ENCODE results near the gene MRTFB.
"Not testable (repeated sequence)": the region's sequence is repeated elsewhere in the genome, so short reads cannot be mapped to it uniquely, and the experiment has no call there.

MRTFB gene, protein sequence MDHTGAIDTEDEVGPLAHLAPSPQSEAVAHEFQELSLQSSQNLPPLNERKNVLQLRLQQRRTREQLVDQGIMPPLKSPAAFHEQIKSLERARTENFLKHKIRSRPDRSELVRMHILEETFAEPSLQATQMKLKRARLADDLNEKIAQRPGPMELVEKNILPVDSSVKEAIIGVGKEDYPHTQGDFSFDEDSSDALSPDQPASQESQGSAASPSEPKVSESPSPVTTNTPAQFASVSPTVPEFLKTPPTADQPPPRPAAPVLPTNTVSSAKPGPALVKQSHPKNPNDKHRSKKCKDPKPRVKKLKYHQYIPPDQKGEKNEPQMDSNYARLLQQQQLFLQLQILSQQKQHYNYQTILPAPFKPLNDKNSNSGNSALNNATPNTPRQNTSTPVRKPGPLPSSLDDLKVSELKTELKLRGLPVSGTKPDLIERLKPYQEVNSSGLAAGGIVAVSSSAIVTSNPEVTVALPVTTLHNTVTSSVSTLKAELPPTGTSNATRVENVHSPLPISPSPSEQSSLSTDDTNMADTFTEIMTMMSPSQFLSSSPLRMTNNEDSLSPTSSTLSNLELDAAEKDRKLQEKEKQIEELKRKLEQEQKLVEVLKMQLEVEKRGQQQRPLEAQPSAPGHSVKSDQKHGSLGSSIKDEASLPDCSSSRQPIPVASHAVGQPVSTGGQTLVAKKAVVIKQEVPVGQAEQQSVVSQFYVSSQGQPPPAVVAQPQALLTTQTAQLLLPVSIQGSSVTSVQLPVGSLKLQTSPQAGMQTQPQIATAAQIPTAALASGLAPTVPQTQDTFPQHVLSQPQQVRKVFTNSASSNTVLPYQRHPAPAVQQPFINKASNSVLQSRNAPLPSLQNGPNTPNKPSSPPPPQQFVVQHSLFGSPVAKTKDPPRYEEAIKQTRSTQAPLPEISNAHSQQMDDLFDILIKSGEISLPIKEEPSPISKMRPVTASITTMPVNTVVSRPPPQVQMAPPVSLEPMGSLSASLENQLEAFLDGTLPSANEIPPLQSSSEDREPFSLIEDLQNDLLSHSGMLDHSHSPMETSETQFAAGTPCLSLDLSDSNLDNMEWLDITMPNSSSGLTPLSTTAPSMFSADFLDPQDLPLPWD

GRCh38 chr16:14070877-14071575 lies at the start of gene MRTFB:
Gene MRTFB, plus strand, starts transcription at chr16:14071319. Its CDS starts 69,288 bp downstream, at chr16:14140607.
- peak; percentile 61 for DNase-seq (ENCODE audit: low spot score)

GRCh38 chr16:14023526-14023925 lies 47.6 kb upstream of the MRTFB start:
- DNase-seq (ENCODE audit: low spot score): not testable (repeated sequence)

- no peak for DNase-seq (ENCODE audit: low spot score)
Measured at GRCh38 chr16:14024283-14024682, 46.8 kb upstream of the MRTFB start.

DNA sequence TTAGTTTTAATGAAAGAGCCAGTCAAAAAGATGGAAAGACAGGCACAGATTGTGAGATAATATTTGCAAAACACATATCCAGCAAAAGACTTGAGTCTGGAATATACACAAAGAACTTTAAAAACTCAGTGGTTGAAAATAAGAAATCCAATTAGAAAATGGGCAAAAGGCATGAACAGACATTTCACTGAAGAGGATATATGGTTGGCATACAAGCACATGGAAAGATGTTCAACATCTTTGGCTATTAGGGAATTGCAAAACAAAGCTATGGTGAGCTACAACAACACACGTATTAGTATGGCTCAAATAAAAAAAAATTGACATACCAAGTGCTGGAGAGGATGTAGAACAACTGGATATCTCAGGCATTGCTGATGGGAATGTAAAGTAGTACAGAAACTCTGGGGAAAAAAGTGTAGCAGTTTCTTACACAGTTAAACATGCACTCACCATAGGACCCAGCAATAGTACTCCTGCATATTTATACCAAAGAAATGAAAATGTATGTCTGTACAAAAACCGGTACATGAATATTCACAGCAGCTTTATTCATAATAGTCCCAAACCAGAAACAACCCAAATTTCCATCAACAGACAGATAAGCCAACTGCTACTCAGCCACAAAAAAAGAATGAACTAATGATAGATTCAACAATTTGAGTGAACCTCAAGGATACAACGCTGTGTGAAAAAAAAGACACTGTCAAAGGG lies 44.4 kb upstream of the MRTFB start:
- no peak for DNase-seq (ENCODE audit: low spot score)

DNA sequence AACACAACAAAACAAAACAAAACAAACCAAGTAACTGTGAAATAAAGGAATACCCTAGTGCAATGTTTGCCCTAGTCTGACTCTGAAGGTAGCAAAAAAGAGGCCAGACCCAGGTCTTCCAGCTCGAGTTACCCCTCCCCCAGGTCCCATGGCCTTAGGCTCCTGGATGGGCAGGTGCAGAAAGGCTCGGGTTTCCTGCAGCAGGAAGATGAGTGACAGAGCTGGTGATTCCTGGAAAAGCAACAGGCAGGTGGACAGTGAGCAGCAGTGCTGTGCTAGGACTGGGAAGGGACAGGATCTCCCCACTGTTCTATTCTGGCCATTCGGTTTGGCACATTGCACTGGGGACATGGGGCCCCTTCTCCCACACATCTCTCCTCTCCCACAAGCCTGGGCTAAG lies 42.9 kb upstream of the MRTFB start:
- no peak for DNase-seq (ENCODE audit: low spot score)

DNA sequence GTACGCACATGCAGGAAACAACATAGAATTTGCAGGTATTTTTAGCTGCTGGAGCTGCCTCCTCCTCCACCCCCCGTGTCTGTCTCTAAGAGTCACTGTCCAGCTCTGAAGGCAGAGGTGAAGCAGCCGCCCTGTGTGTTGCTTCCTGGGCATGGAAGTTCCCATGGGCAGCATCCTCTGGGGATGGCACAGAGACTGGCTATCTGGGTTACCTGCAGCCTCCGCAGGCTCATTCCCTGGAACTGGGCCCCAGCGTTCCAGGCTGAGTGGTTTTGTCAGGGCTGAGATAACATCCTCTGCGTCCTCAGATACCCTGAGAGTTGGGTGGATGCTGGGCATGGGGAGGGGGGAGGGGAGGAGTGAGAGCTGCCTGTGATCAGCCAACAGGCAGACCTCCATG lies 41.5 kb upstream of the MRTFB start:
- DNase-seq (ENCODE audit: low spot score): no peak

DNA sequence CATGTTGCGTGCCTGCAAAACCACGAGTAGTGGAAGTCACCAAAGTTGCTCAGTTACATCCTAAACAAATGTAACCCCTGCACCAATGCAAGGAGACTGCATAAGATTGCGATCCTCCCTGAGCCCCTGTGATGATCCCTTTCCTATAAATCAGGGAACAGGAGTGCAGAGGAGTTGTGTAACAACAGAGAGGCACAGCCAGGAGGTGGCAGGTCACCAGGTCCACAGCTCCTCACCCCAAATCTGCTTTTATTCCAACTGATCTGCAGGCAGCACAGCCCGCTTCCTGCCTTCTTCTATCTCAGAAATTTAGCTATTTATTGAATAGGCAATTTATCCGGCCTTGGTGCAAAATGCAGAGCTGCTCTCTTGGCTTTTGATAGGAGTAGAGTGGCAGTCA lies 36.0 kb upstream of the MRTFB start:
- no peak for DNase-seq (ENCODE audit: low spot score)

DNA sequence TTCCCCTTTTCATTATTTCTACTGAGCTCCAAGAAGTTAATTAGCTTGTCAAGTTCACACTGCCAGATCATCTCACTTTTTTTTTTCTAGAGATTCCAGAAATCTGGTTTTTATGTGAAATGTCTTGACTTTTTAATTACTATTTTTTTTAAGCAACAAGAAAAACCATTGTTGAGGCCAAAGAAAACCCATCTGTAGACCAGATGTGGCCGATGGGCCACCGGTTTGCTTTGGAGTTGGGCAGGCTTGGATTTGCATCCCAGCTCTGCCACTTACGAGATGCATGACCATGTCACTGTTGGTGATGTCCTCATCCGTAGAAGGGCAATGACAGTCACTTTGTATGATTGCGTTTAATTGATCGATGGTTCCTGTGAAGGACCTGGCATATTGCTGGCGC lies 34.2 kb upstream of the MRTFB start:
- DNase-seq (ENCODE audit: low spot score): no peak

DNA sequence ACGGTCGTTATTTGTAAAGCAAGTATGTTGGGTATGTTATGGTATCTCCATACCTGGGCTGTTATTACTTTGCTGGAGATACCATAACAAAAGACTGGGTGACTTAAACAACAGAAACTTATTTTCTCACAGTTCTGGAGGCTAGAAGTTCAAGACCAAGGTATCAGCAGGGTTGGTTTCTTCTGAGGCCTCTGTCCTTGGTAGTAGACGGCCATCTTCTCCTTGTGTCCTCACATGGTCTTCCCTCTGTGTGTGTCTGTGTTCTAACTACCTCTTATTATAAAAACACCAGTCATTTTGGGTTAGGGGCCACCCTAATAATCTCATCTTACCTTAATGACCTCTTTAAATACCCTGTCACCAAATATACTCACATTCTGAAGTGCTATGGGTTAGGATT lies 33.2 kb upstream of the MRTFB start:
- DNase-seq (ENCODE audit: low spot score): no peak

GRCh38 chr16:14041164-14041563 lies 30.0 kb upstream of the MRTFB start:
- DNase-seq (ENCODE audit: low spot score): no peak

DNA sequence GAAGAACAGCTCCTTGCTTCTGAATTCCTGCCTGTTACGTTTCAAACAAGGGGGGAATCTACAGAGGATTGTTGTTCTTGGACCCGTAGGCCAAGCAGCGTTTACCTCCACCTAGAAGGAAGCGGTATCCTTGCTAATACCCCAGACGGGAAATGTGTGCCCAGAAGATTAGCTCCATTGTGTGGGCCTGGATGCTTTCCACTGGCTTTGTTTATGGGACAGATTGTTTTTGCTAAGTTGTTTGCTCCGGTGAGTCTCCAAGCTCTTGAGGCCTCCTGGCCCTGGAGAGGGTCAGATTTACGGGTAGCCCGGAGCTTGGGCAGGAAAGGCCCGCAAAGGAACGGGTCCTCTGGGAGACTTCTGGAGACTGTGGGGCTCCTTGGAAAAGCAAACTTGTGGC lies 28.4 kb upstream of the MRTFB start:
- no peak for DNase-seq (ENCODE audit: low spot score)

DNA sequence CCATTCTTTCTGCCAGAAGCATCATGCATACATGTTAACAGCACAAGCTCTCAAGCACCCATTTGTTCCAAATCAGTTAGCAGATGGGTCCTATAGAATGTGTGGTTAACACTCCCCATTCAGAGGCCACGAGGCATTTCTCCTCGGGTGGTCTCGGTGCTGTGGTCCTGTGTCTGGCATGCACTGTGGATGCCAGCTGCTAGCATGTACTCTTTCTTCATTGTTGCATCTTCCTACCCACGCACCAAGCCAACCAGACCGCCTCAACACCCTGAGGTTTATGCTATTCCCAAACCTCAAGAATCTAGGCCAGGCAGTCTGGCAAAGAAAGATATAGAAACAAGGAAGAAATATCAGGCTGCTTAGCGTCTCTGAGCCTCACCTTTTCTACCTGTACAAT lies 27.8 kb upstream of the MRTFB start:
- DNase-seq (ENCODE audit: low spot score): no peak

GRCh38 chr16:14043793-14044192 lies 27.3 kb upstream of the MRTFB start:
- DNase-seq (ENCODE audit: low spot score): no peak

- DNase-seq (ENCODE audit: low spot score): not testable (repeated sequence)
Measured at GRCh38 chr16:14047121-14047859, 23.8 kb upstream of the MRTFB start.

GRCh38 chr16:14050291-14051027 lies 20.7 kb upstream of the MRTFB start:
- peak; percentile 67 for DNase-seq (ENCODE audit: low spot score)

- DNase-seq (ENCODE audit: low spot score): no peak
Measured at GRCh38 chr16:14051103-14051729, 19.9 kb upstream of the MRTFB start.

- DNase-seq (ENCODE audit: low spot score): no peak
Measured at GRCh38 chr16:14056970-14057369, 14.1 kb upstream of the MRTFB start.

DNA sequence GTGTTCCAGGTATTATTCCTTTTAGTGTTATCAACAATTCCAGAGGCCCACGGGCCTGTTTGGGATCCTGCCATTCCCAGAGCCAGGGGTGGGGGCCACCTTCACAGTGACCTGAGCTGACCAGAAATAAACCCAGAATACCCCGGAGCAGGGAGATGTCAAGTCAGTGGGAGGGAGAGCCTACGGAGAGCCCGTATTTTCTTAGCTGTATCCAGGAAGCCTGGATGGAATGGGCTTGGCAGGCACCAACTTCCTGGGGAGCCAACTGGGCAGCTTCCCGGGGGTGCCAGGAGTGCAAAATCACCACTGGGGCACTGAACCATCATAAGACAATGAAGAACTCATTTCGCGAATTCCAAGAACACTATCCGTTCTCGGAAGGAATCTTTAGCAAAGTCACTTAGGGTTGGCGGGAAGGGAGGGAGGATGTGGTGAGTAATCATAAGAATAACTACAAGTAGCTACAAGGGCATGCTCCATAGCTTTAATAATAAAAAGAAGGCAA lies 13.2 kb upstream of the MRTFB start:
- DNase-seq (ENCODE audit: low spot score): no peak

DNA sequence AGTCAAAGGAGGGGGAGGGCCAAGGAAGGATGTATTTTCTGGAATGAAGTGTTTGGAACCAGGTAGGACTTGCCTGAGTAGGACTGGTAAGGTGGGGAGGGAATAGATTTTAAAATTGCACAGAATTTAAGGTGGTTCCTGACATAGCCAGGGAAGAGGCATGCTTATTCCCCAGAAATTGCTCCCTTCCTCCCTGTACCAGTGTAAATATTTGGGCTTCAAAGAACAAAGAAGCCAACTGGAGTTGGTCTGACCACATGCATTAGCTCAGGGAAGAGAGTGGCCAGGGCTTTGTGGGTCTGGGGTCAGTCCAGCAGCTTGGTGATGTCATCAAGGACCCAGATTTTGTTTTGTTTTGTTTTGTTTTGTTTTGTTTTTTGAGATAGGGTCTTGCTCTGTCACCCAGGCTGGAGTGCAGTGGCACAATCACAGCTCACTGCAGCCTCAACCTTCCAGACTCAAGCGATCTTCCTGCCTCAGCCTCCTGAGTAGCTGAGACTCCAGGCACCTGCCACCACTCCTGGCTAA lies 9.3 kb upstream of the MRTFB start:
- DNase-seq (ENCODE audit: low spot score): no peak
